Measurements from ENCODE around the gene BEX4. TPM values are rescaled to one million over a fixed set of nuclear protein-coding genes. Genes with fewer than 3 reads are reported as not detected.

Gene BEX4
- total RNA-seq, 1 experiment from 2014 or later, result 1.2 TPM

- no peak for DNase-seq (ENCODE audit: low spot score)
Measured at GRCh38 chrX:103236296-103236695, 21.4 kb downstream of the BEX4 start.

- no peak for DNase-seq (ENCODE audit: low spot score)
Measured at GRCh38 chrX:103240155-103240554, 25.2 kb downstream of the BEX4 start.

GRCh38 chrX:103248553-103248952 is 33.6 kb downstream of the BEX4 start:
- DNase-seq (ENCODE audit: low spot score), result no peak

- DNase-seq (ENCODE audit: low spot score), result no peak
Measured at GRCh38 chrX:103249805-103250204, 34.9 kb downstream of the BEX4 start.

GRCh38 chrX:103250977-103251376 is 36.1 kb downstream of the BEX4 start:
- DNase-seq (ENCODE audit: low spot score), result no peak

- DNase-seq (ENCODE audit: low spot score), result no peak
Measured at GRCh38 chrX:103253608-103254007, 38.7 kb downstream of the BEX4 start.

GRCh38 chrX:103254171-103254824 is 39.4 kb downstream of the BEX4 start:
- DNase-seq (ENCODE audit: low spot score), result peak; percentile 0

- DNase-seq (ENCODE audit: low spot score), result peak; percentile 50
Measured at GRCh38 chrX:103254921-103255493, 40.1 kb downstream of the BEX4 start, which contains the start of gene TCEAL8. TCEAL8 (minus strand) TSS chrX:103255155; CDS start chrX:103253979, 1,176 bp downstream.

GRCh38 chrX:103256651-103257050 is 41.7 kb downstream of the BEX4 start:
- DNase-seq (ENCODE audit: low spot score), result no peak

GRCh38 chrX:103258275-103258674 is 43.4 kb downstream of the BEX4 start:
- no peak for DNase-seq (ENCODE audit: low spot score)

Other genes with a start within 250 kb of the BEX4 start
- gene BEX1, start 150.9 kb upstream of the BEX4 start, total RNA-seq (2014; rRNA removed; shearing (Covaris generic)), result 22.1 and 35.8 TPM in 2 replicates
- 0.38 and 1.6 TPM in 2 replicates for gene NXF3, start 122.0 kb upstream of the BEX4 start, total RNA-seq (2014; rRNA removed; shearing (Covaris generic))
- 60.7 and 64.9 TPM in 2 replicates for gene TCEAL8, start 40.0 kb downstream of the BEX4 start, total RNA-seq (2014; rRNA removed; shearing (Covaris generic))
- not detected in 2 replicates for gene TCEAL5, start 61.6 kb downstream of the BEX4 start, total RNA-seq (2014; rRNA removed; shearing (Covaris generic))
- gene BEX2, start 95.9 kb downstream of the BEX4 start, total RNA-seq (2014; rRNA removed; shearing (Covaris generic)), result 0.76 and 2.6 TPM in 2 replicates
- gene TCEAL7, start 115.1 kb downstream of the BEX4 start, total RNA-seq (2014; rRNA removed; shearing (Covaris generic)), result 16.6 and 29.0 TPM in 2 replicates
- 166 and 199 TPM in 2 replicates for gene TCEAL9, start 141.4 kb downstream of the BEX4 start, total RNA-seq (2014; rRNA removed; shearing (Covaris generic))
- gene BEX3, start 161.4 kb downstream of the BEX4 start, total RNA-seq (2014; rRNA removed; shearing (Covaris generic)), result 187 and 228 TPM in 2 replicates

All from A172 (cell line).